Fibroblast of villous mesenchyme (primary cell): ENCODE data around the gene PCDHA13. TPM values are rescaled to one million over a fixed set of nuclear protein-coding genes. Genes with fewer than 3 reads are reported as not detected.
A peak's percentile ranks its signal among the peaks of the same experiment; 100 is the strongest.

ENCODE experiments used
- DNase-seq: peaks from one replicate; pipeline ENCODE4 v3.0.0-alpha.2; 2010; ENCODE audit warnings: low read depth
- H3K4me3 ChIP-seq: 2 replicates; pipeline ENCODE4 v1.5.1; 2011; ENCODE audit warnings: low read depth, mild to moderate bottlenecking, low read length
- total RNA-seq: library from RNA; depleted of rRNA; stranded (reverse); fragments of >200 nt; gene quantifications from 2 replicates; pipeline ENCODE4 v1.2.3, GENCODE V29; 2012
- TF ChIP-seq, protein P1 (sequence below): IDR thresholded peaks from 2 replicates; pipeline ENCODE4 v1.5.1; 2012; ENCODE audit warnings: low read depth, mild to moderate bottlenecking, low read length; ENCODE audit not compliant: insufficient read depth

Gene PCDHA13
- total RNA-seq, 1 donor, result under 0.01 TPM

DNA sequence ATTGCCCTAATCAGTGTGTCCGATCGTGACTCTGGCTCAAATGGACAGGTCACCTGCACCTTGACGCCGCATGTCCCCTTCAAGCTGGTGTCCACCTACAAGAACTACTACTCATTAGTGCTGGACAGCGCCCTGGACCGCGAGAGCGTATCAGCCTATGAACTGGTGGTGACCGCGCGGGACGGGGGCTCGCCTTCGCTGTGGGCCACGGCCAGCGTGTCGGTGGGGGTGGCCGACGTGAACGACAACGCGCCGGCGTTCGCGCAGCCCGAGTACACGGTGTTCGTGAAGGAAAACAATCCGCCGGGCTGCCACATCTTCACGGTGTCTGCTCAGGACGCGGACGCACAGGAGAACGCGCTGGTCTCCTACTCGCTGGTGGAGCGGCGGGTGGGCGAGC is 1.4 kb downstream of the PCDHA13 start:
- TF ChIP-seq, protein P1, sequence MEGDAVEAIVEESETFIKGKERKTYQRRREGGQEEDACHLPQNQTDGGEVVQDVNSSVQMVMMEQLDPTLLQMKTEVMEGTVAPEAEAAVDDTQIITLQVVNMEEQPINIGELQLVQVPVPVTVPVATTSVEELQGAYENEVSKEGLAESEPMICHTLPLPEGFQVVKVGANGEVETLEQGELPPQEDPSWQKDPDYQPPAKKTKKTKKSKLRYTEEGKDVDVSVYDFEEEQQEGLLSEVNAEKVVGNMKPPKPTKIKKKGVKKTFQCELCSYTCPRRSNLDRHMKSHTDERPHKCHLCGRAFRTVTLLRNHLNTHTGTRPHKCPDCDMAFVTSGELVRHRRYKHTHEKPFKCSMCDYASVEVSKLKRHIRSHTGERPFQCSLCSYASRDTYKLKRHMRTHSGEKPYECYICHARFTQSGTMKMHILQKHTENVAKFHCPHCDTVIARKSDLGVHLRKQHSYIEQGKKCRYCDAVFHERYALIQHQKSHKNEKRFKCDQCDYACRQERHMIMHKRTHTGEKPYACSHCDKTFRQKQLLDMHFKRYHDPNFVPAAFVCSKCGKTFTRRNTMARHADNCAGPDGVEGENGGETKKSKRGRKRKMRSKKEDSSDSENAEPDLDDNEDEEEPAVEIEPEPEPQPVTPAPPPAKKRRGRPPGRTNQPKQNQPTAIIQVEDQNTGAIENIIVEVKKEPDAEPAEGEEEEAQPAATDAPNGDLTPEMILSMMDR, result no peak
- DNase-seq, result no peak
- H3K4me3 ChIP-seq, result no peak overlapping the region

DNA sequence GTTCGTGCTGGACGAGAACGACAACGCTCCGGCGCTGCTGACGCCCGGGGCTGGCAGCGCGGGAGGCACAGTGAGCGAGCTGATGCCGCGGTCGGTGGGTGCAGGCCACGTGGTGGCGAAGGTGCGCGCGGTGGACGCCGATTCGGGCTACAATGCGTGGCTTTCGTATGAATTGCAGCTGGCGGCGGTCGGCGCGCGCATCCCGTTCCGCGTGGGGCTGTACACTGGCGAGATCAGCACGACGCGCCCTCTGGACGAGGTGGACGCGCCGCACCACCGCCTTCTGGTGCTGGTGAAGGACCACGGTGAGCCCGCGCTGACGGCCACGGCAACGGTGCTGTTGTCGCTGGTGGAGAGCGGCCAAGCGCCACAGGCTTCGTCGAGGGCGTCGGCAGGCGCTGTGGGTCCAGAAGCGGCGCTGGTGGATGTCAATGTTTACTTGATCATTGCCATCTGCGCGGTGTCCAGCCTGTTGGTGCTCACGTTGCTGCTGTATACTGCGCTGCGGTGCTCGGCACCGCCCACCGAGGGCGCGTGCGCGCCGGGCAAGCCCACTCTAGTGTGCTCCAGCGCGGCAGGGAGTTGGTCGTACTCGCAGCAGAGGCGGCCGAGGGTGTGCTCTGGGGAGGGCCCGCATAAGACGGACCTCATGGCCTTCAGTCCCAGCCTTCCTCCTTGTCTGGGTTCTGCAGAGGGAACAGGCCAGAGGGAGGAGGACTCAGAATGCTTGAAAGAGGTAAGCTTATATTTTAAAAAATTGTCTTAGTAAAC is 2.2 kb downstream of the PCDHA13 start:
- DNase-seq, result no peak
- TF ChIP-seq, protein P1, result no peak
- no peak overlapping the region for H3K4me3 ChIP-seq

DNA sequence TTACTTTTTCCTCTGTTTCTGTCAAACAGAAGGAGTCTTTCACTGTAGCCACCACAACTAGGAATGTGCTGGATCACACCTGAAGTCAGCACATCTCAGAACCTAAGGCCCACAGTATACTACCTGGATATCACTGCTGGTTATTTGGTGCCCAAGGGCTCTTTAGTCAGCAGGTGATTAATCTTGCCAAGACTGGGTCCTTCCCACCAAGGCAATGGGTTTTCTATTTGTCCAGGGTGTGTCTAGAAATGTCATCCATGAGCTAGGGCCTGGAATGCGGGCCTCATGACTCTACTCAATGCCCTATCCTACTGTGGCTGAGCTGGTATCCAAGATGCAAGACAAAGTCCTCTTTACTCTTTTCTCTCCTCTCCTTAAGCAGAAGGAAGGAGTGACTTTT is 34.4 kb downstream of the PCDHA13 start:
- DNase-seq, result no peak
- no peak overlapping the region for H3K4me3 ChIP-seq
- TF ChIP-seq, protein P1, result no peak

DNA sequence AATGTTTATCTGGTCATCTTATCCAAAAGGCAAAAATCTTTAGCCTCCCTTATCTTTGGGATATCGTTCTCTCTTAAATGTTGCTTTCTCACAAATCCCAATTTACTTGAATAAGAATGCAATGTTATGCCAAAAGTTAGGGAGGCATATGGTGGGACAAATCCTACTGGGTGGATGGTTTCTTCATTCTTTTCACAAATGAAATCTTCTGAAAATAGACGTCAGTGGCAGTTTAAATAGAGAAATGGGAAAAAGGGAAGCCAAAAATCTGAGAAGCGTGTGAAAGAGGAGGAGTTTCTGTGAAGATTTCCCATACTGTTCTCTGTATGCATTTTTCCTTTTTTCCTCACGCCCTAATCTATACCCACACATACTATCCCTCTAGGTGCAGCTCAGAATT is 41.7 kb downstream of the PCDHA13 start:
- H3K4me3 ChIP-seq, result no peak overlapping the region
- DNase-seq, result no peak
- TF ChIP-seq, protein P1, result no peak

DNA sequence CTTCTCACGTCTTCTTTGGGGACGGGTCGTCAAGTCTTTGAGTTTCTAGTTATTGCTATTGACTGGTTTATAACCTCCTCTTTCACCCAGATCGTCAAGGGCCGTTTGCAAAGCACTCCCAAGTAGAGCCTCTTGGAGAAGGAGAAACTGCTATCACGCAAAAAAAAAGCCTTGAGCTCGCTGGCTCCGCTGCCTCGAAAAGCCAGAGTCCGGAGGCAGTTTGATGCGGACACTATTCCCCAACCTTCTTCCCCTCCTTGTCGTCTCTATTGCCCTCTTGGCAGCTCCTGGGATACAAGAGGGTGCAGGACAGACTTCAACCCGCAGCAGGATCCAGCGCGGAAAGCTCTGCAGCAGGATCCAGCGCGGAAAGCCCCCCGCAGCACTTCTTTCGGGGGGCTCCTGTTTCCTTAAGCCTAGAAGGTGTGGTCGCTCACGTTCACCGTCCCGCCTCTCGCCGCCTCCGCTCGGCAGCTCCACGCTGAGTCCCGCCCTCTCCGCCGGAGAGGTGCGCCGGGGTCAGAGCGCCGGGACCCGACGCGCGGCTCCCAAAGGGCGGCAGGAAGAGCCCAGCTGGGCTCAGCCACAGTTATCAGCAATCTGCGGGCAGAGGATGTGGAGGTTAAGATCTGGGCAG is 44.0 kb downstream of the PCDHA13 start, which contains the start of gene PCDHAC1:
PCDHAC1 (plus strand) TSS at position 494 of the 637 bp plus-strand sequence. CDS start 594 bp downstream, outside the sequence.
- H3K4me3 ChIP-seq, result peak within 1 kb of the TSS; percentile 46
- no peak for DNase-seq
- TF ChIP-seq, protein P1, result no peak

DNA sequence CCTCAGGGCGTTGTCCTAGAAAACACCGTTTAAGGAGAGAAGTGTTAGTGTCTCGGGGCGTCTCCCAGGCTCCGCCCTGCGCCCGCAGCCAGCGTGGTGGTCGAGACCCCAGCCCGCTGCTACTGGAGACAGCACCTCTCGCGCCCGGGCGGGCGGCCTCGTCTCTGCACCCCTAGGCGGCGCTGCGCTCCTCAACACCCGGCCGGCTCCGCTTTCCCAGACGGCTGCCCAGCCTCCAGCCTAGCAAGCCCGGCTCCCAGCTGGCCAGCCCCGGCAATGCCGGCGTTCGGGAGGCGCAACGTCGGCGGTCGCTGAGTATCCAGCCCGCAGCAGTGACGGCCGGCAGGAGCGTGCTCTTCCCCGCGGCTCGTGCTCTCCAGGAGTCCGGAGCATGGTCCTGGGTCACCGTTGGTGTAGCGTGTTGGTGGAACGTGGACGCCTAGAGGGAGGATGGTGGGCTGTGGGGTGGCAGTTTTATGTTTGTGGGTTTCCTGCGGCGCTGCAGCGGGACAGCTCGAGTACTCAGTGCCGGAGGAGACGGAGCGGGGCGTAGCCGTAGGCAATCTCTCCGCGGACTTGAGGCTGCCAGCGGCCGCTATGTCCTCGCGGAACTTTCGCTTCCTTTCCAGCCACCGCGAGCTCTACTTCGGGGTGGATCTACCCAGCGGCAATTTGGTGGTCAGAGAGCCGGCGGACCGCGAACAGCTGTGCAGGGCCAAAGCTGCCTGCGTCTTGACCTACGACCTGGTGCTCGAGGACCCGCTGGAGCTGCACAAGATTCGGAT is 44.7 kb downstream of the PCDHA13 start:
- peak overlapping the region; percentile 46 for H3K4me3 ChIP-seq
- TF ChIP-seq, protein P1, result peak; percentile 48
- peak; percentile 31 for DNase-seq
